ENCODE measurements around the gene OR10C1.
A peak's percentile ranks its signal among the peaks of the same experiment; 100 is the strongest.

Gene OR10C1

GRCh38 chr6:29477923-29478450, 38.9 kb downstream of the OR10C1 start:
- no peak for TF ChIP-seq EZH2phosphoT487 (IDR thresholded peaks at IDR 0.05; ENCODE audit: borderline replicate concordance)
- TF ChIP-seq CTCF (conservative IDR thresholded peaks at IDR 0.05; ENCODE audit: low read length) = no peak
- Histone ChIP-seq H3K4me1 (ENCODE audit: insufficient read depth, low read length, poor library complexity, severe bottlenecking) (peaks cover 23% of the 10 kb centered on the region), H3K4me3 (ENCODE audit: low read length, poor library complexity, severe bottlenecking) (no peak overlapping the region), H4K20me1 (ENCODE audit: insufficient read depth, low read length, poor library complexity, severe bottlenecking) (no peaks in the 10 kb centered on the region), H3K36me3 (ENCODE audit: insufficient read depth, low read length) (no peaks in the 10 kb centered on the region), H3K79me2 (ENCODE audit: insufficient read depth, low read length) (no peaks in the 10 kb centered on the region), H3K9me3 (ENCODE audit: insufficient read depth, low read depth, low read length) (peaks cover 9% of the 10 kb centered on the region), H2AFZ (ENCODE audit: low read length) (no peak overlapping the region), H3K27me3 (ENCODE audit: insufficient read depth, low read length, poor library complexity, severe bottlenecking) (no peaks in the 10 kb centered on the region), H3F3A (ENCODE audit: low read depth) (peaks cover 5% of the 10 kb centered on the region; the same call in 1 of the 2 replicates), H3K4me2 (ENCODE audit: low read depth, low read length, poor library complexity, severe bottlenecking) (no peak overlapping the region), H3K9ac (ENCODE audit: low read depth, low read length, poor library complexity, severe bottlenecking) (no peak overlapping the region), H3K9me2 (replicated peaks; ENCODE audit: low read depth, low read length) (no peaks in the 10 kb centered on the region)

- no peaks in the 10 kb centered on the region for H3K9me2 ChIP-seq (replicated peaks; ENCODE audit: low read depth, low read length)
- H3K4me1 ChIP-seq (ENCODE audit: insufficient read depth, low read length, poor library complexity, severe bottlenecking) = peaks cover 23% of the 10 kb centered on the region
- H3K9me3 ChIP-seq (ENCODE audit: insufficient read depth, low read depth, low read length) = peaks cover 9% of the 10 kb centered on the region
- H4K20me1 ChIP-seq (ENCODE audit: insufficient read depth, low read length, poor library complexity, severe bottlenecking) = no peaks in the 10 kb centered on the region
- no peak overlapping the region for H3K4me2 ChIP-seq (ENCODE audit: low read depth, low read length, poor library complexity, severe bottlenecking)
- no peaks in the 10 kb centered on the region for H3K36me3 ChIP-seq (ENCODE audit: insufficient read depth, low read length)
- H3F3A ChIP-seq (ENCODE audit: low read depth) = peaks cover 5% of the 10 kb centered on the region; the same call in 1 of the 2 replicates
- H2AFZ ChIP-seq (ENCODE audit: low read length) = no peak overlapping the region
- no peak overlapping the region for H3K9ac ChIP-seq (ENCODE audit: low read depth, low read length, poor library complexity, severe bottlenecking)
- H3K4me3 ChIP-seq (ENCODE audit: low read length, poor library complexity, severe bottlenecking) = no peak overlapping the region
- TF ChIP-seq CTCF (conservative IDR thresholded peaks at IDR 0.05; ENCODE audit: low read length) (no peak), EZH2phosphoT487 (IDR thresholded peaks at IDR 0.05; ENCODE audit: borderline replicate concordance) (no peak)
- H3K79me2 ChIP-seq (ENCODE audit: insufficient read depth, low read length) = no peaks in the 10 kb centered on the region
- H3K27me3 ChIP-seq (ENCODE audit: insufficient read depth, low read length, poor library complexity, severe bottlenecking) = no peaks in the 10 kb centered on the region
These were observed 39.6 kb downstream of the OR10C1 start for GRCh38 chr6:29478740-29479139.

GRCh38 chr6:29479560-29479959, 40.5 kb downstream of the OR10C1 start:
- Histone ChIP-seq H3F3A (ENCODE audit: low read depth) (peaks cover 5% of the 10 kb centered on the region; the same call in 1 of the 2 replicates), H3K4me1 (ENCODE audit: insufficient read depth, low read length, poor library complexity, severe bottlenecking) (peaks cover 23% of the 10 kb centered on the region), H3K27me3 (ENCODE audit: insufficient read depth, low read length, poor library complexity, severe bottlenecking) (no peaks in the 10 kb centered on the region), H3K9ac (ENCODE audit: low read depth, low read length, poor library complexity, severe bottlenecking) (no peak overlapping the region), H3K9me3 (ENCODE audit: insufficient read depth, low read depth, low read length) (peaks cover 9% of the 10 kb centered on the region), H3K79me2 (ENCODE audit: insufficient read depth, low read length) (no peaks in the 10 kb centered on the region), H4K20me1 (ENCODE audit: insufficient read depth, low read length, poor library complexity, severe bottlenecking) (no peaks in the 10 kb centered on the region), H3K36me3 (ENCODE audit: insufficient read depth, low read length) (no peaks in the 10 kb centered on the region), H3K4me2 (ENCODE audit: low read depth, low read length, poor library complexity, severe bottlenecking) (peak overlapping the region; percentile 24), H3K4me3 (ENCODE audit: low read length, poor library complexity, severe bottlenecking) (peak overlapping the region; percentile 22), H2AFZ (ENCODE audit: low read length) (no peak overlapping the region), H3K9me2 (replicated peaks; ENCODE audit: low read depth, low read length) (no peaks in the 10 kb centered on the region)
- no peak for TF ChIP-seq CTCF (conservative IDR thresholded peaks at IDR 0.05; ENCODE audit: low read length)
- no peak for TF ChIP-seq EZH2phosphoT487 (IDR thresholded peaks at IDR 0.05; ENCODE audit: borderline replicate concordance)
